Thoracic aorta (tissue), 2 donors: Measurements from ENCODE around the gene ETS2. TPM values are rescaled to one million over a fixed set of nuclear protein-coding genes. Genes with fewer than 3 reads are reported as not detected.

Experiments used
- ATAC-seq: fragments of 150-250 bp; one replicate; pipeline ENCODE4 v1.8.0; 2017; ENCODE audit warnings: low read depth; ENCODE audit not compliant: insufficient number of reproducible peaks, low FRiP score
- DNase-seq: peaks from one replicate; pipeline ENCODE4 v3.0.0-alpha.2; 2020; ENCODE audit warnings: low spot score
- H3K27ac ChIP-seq, 2 donors: fragments of 200-600 bp; sonication (generic); 1 replicate in 1 of 2; 2 replicates in 1 of 2; pipeline ENCODE4 v1.5.1; 2016; ENCODE audit warnings: mild to moderate bottlenecking in 2 of 2, moderate library complexity in 2 of 2
- H3K27me3 ChIP-seq: fragments of 200-600 bp; sonication (generic); replicated peaks from 2 replicates; pipeline ENCODE4 v1.6.0; 2016; ENCODE audit warnings: mild to moderate bottlenecking; ENCODE audit not compliant: insufficient read depth
- H3K36me3 ChIP-seq: fragments of 200-600 bp; sonication (generic); one replicate; pipeline ENCODE4 v1.5.1; 2016
- H3K4me1 ChIP-seq, 2 donors: fragments of 200-600 bp; sonication (generic); 1 replicate in 1 of 2; 2 replicates in 1 of 2; pipeline versions ENCODE4 v1.5.1 to v1.6.0; 2016; ENCODE audit warnings: low read depth in 2 of 2, mild to moderate bottlenecking in 1 of 2; ENCODE audit not compliant: control insufficient read depth in 1 of 2
- H3K4me3 ChIP-seq: fragments of 200-600 bp; sonication (generic); 2 replicates; pipeline ENCODE4 v1.5.1; 2016; ENCODE audit warnings: mild to moderate bottlenecking
- H3K9me3 ChIP-seq: fragments of 200-600 bp; sonication (generic); 2 replicates; pipeline ENCODE4 v1.5.1; 2016
- total RNA-seq, 2 donors: library from RNA; depleted of rRNA; stranded (reverse); fragments of >200 nt; gene quantifications; one replicate each; pipeline versions ENCODE4 v1.1.0 to v1.2.3, GENCODE V29; 2016
- TF ChIP-seq, protein P1 (sequence below): fragments of 200-600 bp; sonication (generic); IDR thresholded peaks from one replicate; pipeline ENCODE4 v1.5.1; 2019; ENCODE audit warnings: antibody characterized with exemption

ETS2 gene
- total RNA-seq, 2 donors from 2014 or later: 120 to 226 TPM

DNA sequence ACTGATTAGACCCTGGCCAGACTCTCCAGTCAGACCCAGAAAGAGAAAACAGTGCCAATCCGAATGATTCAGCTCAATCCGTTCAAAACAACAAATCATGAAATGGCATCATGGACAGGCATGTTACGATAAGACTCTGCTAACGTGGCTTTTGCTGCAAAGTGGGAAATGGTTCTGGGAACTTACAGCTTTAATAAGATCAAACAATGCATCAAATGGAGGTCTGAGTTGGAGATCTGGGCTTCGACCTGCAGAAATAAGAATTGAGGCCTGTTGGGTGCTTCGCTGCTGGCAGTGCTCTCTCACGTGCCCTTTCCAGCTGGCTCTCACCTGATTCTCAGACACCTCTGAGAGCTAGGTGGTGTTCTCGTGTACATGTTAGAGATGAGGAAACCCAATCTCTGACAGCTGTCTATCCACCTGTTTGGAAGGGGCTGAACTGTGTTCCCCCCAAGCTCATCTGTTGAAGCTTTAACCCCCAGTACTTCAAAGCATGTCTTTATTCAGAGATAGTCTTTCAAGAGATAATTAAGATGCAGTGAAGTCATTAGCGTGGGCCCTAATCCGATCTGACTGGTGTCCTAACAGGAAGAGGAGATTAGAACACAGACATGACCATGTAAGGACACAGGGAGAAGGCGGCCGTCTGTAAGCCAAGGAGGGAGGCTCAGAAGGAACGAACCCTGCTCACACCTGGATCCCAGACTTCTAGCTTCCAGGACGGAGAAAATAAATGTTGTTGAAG is 45.5 kb upstream of the ETS2 start:
- TF ChIP-seq, protein P1, sequence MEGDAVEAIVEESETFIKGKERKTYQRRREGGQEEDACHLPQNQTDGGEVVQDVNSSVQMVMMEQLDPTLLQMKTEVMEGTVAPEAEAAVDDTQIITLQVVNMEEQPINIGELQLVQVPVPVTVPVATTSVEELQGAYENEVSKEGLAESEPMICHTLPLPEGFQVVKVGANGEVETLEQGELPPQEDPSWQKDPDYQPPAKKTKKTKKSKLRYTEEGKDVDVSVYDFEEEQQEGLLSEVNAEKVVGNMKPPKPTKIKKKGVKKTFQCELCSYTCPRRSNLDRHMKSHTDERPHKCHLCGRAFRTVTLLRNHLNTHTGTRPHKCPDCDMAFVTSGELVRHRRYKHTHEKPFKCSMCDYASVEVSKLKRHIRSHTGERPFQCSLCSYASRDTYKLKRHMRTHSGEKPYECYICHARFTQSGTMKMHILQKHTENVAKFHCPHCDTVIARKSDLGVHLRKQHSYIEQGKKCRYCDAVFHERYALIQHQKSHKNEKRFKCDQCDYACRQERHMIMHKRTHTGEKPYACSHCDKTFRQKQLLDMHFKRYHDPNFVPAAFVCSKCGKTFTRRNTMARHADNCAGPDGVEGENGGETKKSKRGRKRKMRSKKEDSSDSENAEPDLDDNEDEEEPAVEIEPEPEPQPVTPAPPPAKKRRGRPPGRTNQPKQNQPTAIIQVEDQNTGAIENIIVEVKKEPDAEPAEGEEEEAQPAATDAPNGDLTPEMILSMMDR: no peak
- no peaks in the 10 kb centered on the region for H3K27me3 ChIP-seq
- peak overlapping the region; percentile 80 to 89 for H3K27ac ChIP-seq
- H3K9me3 ChIP-seq: no peaks in the 10 kb centered on the region
- no peak for ATAC-seq
- H3K4me3 ChIP-seq: no peak overlapping the region
- DNase-seq: no peak
- H3K4me1 ChIP-seq: peaks cover 56 to 68% of the 10 kb centered on the region in 2 donors
- H3K36me3 ChIP-seq: no peaks in the 10 kb centered on the region

DNA sequence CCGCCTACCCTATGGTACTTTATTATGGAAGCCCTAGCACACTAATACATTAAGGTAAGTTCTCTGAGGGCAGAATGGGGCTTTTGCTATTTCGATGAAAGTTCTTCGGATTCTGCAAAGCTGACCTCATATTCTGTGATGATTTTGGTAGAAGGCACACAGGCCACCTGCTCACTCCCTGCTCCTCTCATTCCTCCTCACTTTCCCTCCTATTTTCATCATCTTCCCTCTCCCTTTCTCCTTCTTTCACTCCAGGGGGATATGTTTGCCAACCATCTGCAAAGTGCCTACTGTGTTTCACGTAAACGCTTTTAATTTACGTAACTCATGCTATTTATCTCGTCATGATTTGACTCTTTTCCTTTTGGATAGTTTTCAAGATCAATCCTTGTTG is 45.0 kb upstream of the ETS2 start:
- no peaks in the 10 kb centered on the region for H3K27me3 ChIP-seq
- peaks cover 53 to 63% of the 10 kb centered on the region in 2 donors for H3K4me1 ChIP-seq
- TF ChIP-seq, protein P1: no peak
- no peaks in the 10 kb centered on the region for H3K36me3 ChIP-seq
- H3K9me3 ChIP-seq: no peaks in the 10 kb centered on the region
- ATAC-seq (no peak), DNase-seq (no peak)
- H3K4me3 ChIP-seq: no peak overlapping the region
- H3K27ac ChIP-seq: peak overlapping the region; percentile 80 to 89

DNA sequence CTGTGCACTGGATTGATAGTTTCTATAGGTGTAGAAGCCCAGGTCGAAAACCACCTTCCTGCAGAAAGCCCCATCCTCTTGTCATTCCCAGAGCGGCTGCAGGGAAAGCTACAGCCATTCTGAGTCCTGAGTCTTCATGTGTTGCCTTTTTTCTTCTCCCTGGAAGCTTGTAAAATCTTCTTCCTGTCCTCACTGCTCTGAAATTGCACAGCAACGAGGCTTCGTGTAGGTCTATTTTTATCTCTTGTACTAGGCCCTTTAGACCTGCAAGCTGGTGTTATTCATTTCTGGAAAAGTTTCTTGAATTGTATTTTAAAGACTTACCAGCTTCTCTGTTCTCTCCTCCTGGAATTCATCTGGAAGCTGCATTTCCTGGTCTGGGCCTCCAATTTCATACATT is 44.2 kb upstream of the ETS2 start:
- no peak for ATAC-seq
- DNase-seq: no peak
- no peaks in the 10 kb centered on the region for H3K27me3 ChIP-seq
- peak overlapping the region; percentile 80 to 89 for H3K27ac ChIP-seq
- H3K4me1 ChIP-seq: peaks cover 46 to 55% of the 10 kb centered on the region in 2 donors
- H3K4me3 ChIP-seq: no peak overlapping the region
- TF ChIP-seq, protein P1: no peak
- no peaks in the 10 kb centered on the region for H3K9me3 ChIP-seq
- no peaks in the 10 kb centered on the region for H3K36me3 ChIP-seq

DNA sequence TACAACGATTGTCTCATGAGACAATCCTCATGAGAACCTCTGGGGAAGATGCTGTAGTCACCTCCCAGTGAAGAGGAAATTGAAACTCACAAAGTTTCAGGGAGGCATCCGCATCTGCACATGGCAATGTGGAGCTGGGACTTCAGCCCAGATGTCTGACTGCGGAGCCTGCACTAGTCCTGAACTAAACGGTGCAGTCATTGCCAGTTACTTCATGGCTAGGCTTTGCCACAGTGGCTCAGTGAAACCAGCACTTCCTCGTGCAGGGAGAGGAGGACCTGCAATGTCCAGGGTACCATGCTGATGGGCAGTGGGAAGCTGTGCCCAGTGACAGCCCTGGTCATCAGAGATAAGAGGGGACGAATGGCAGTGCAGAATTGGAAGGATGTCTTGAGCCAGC is 40.7 kb upstream of the ETS2 start:
- no peak for ATAC-seq
- Histone ChIP-seq H3K36me3 (no peaks in the 10 kb centered on the region), H3K27ac (no peak overlapping the region), H3K4me1 (peaks cover 19 to 43% of the 10 kb centered on the region in 2 donors), H3K9me3 (no peaks in the 10 kb centered on the region), H3K27me3 (no peaks in the 10 kb centered on the region), H3K4me3 (no peak overlapping the region)
- no peak for DNase-seq
- TF ChIP-seq, protein P1: no peak

DNA sequence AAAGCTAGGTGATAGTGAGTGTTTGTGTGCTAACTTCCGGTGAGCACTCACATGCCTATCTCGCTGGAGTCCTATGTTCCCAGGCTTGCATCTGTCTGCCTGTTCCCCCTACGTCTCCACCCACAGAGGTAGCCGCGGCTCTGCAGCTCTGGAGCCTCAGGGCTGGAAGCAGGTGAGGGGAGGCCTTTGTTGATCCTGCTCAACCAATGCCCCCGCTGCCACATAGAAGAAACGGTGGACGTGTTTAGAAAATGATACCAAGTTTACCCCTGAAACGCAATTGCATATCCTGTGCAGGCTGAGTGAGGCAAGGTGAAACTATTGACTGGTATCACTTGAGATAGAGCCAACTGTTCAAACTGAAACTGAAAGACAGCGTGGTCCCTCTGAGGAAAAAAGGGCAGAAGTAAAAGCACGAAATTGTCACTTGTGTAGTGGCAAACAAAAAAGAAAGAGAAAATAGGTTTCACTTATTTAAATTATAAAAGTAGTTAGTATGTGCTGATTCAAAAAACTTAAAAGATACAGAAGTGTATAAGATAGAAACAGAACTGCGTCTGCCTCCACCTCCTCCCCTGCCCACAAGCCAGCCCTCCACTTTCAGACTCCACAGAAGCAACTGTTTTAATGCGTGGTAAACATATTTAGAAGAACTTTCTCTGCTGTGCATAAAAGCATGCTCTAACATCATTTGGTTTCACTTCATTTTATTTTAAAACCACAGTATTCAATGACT is 38.6 kb upstream of the ETS2 start:
- H3K4me3 ChIP-seq: peak overlapping the region; percentile 47
- no peak for ATAC-seq
- peak overlapping the region in 1 of 2 donors; percentile 88 for H3K27ac ChIP-seq
- H3K9me3 ChIP-seq: no peaks in the 10 kb centered on the region
- TF ChIP-seq, protein P1: no peak
- DNase-seq: no peak
- H3K36me3 ChIP-seq: no peaks in the 10 kb centered on the region
- no peaks in the 10 kb centered on the region for H3K27me3 ChIP-seq
- H3K4me1 ChIP-seq: peaks cover 4 to 23% of the 10 kb centered on the region in 2 donors
